GM21447 (cell line): ENCODE data around the gene STRA8.
A peak's percentile ranks its signal among the peaks of the same experiment; 100 is the strongest.

ENCODE experiments used
- ATAC-seq: cut with Tn5 transposase; IDR thresholded peaks from one replicate; pipeline ENCODE4 v1.9.1; 2021; ENCODE audit not compliant: unreplicated experiment

Gene STRA8

DNA sequence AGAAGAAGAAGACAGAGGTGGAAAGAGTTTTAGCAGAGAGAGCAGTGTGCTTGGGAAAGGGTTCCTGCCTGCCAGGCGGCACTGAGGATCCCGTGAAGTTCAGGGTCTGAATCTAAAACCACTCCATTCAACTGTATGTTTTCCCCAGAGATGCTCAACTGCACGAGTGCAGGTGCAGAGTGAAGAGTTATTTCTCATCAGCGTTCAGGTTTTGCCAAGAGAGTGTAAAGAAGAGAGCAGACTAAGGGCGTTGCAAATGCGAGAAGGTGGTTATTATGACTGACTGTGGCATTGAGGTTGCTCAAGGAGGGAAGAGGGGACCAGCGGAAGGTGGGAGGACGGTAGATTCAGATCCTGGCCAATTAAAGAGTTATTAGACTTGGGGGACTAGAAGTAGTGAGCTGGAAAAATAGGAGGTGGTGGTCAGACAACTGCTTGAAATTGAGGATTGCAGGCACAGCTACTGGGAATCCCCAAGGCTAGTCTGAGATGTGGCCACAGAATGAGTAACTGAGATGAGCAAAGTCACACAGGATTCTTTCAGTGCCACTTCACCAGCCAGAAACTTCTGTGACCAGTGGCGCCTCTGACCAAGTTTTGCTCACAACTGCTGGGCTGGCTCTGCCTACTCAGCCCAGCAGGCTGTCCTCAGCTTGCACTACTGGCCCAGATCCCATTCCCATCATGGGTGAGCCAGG, 29.1 kb downstream of the STRA8 start:
- no peak for ATAC-seq

DNA sequence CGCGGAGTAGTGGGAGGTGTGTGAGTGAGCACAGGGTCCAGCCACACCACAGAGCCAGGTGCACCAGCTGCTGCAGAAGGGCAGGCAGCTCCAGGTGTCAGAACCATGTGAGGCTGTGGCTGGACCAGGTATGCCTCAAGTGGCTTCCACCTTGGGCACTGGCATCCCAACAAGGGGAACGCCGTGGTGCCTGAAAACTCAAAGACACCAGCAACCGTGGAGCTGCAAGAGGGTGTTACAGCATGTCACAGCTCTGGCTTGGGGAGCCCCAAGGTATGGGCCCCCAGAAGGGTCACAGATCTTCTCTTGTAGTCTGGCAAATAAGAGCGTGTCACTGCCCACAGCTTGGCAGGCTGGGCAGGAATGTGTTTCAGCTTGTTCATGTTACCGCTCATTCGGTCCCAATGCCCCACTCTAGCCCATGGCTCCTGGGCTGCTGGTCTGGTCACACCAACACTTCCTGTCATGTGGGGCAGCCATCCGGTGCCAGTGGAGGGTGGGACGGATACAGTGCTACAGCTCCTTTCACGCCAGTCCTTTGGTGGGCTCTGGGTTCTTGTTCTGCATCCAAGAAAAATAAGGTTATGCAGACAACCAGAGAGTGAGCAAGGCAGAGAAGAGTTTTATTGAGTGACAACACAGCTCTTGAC, 29.8 kb downstream of the STRA8 start:
- no peak for ATAC-seq

DNA sequence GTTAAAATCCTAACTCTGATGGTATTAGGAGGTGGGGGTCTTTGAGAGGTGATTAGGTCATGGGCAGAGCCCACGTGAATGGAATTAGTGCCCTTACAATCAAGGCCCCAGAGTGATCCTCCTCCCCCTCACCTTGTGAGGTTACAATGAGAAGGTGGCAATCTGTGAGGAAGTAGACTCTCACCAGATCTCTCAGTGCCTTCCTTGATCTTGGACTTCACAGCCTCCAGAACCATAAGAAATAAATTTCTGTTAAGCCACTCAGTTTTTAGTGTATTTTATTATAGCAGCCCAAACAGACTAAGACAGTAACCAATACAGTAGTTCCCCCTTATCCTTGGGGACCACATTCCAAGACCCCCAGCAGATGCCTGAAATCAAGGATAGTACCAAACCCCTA, 32.0 kb downstream of the STRA8 start:
- no peak for ATAC-seq

DNA sequence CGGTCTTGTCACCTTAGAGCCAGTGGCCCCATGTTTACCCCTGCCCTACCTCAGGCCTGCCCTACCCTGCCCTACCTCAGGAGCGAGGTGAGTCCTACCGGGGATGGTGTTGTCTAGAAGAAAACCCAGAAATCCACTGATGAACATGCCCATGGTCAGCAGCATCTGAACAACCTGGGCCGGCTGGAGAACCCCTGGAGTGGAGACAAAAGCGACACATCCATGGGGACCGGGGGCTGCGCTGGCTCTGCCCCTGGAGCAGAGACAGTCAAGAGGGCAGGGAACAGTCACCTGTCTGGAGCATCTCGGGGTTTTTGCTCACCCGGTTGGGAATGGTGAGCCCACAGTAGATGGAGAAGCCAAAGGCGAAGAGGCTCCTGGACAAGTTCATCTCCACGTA, 36.3 kb downstream of the STRA8 start:
- no peak for ATAC-seq

DNA sequence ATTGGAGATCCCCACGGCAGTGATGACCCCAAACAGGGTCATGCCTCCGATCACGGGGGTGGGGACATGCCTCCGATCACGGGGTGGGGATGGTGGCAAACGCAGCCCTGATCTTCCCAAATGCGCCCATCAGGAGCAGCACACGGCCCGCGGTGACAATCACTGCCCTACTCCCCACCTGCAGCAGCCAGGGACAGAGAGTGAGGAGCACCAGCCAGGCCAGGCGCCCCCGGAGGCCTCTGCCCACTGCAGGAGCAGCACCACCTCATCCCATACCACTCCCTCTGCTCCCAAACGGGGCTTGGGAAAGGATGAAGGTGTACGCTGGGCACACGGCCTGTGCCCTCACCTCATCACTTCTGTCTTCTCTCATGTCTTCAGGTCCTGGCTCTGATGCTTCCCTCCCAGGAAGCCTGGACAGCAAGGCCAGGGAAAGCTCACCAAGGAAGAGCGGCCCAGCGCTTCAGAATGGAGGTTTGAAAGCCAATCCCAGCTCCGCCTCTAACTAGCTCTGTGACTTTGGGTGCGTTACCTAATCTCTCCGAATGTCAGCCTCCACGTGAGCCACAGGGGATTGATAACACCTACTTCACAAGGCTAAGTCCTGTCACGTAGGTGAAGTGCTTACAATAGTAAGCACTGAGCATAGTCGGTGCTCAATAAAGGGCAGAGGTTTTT, 37.1 kb downstream of the STRA8 start:
- no peak for ATAC-seq

DNA sequence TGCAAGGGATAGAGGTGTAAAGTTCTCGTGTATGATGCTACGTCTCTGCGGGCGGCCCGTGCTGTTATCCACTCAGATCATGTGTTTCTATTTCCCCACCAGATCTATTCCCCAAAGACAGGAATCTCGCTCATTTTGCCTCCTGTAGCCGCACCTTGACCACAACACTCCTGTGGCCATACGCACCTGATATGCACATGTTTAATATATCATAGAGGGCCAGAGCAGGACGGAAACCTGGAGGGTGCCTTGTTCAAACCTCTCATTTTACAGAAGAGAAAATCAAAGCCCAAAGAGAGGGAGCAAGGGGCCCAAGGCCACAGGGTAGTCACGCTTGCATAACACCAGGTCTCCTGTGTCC, 37.6 kb downstream of the STRA8 start:
- no peak for ATAC-seq

DNA sequence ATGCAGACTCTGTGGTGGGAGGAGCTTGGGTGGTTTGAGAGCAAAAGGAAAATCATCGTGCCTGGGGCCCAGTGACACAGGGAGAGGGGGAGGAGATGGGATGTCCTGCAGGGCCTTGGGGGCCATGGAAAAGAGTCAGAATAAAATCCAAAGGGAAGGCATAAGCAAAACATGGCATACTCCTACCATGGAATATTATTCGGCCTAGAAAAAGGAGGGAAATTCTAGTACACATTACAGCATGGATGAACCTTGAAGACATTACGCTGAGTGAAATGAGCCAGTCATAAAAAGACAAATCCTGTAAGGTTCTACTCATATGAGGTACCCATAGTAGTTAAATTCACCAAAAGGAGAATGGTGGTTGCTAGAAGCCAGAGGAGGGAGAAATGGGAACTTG, 38.7 kb downstream of the STRA8 start:
- no peak for ATAC-seq

DNA sequence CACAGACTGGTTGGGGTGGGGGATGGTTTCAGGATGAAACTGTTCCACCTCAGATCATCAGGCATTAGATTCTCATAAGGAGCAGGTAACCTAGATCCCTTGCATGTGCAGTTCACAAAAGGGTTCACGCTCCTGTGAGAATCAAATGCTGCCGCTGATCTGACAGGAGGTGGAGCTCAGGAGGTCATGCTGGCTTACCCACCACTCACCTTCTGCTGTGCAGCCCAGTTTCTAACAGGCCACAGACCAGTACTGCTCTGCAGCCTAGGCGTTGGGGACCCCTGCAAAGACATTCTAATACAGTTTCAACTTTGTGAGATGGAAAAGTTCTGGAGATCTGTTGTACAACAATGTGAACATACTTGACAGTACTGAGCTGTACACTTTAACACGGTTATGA, 39.9 kb downstream of the STRA8 start:
- no peak for ATAC-seq

DNA sequence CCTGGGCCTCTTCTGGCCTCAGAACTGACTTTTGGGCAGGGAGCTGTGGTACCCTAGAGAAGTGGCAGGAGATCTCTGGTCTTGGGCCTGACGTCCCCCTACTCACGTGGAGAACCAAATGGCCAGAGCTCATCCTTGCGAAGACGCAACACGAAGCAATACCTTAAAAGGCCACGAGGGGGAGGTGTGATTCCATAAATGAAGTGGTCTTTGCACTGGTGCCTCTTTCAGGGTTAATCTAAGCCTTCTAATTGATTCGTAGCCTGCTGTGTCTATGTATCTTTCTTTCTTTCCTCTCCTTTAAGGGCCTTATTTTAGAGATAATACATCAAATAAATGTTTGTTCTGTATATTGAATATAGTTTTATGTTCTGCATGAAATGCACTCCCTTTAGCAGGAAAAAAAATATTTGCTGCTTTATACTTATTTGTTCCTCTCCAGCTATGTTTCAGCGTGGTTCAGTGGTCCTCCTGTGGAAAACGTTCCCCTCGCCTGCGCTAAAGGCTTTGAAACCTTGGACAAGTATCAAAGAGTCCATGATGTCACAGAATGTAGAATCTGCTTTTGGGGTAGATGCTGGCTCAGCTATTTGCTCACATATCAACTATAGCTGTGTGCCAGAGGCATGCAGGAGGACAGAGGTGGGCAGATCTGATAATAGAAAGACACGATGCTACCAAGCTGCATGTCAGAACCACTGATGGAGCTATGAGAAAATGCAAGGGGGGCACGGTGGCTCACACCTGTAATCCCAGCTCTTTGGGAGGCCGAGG, 41.0 kb downstream of the STRA8 start:
- ATAC-seq, result peak; percentile 79

DNA sequence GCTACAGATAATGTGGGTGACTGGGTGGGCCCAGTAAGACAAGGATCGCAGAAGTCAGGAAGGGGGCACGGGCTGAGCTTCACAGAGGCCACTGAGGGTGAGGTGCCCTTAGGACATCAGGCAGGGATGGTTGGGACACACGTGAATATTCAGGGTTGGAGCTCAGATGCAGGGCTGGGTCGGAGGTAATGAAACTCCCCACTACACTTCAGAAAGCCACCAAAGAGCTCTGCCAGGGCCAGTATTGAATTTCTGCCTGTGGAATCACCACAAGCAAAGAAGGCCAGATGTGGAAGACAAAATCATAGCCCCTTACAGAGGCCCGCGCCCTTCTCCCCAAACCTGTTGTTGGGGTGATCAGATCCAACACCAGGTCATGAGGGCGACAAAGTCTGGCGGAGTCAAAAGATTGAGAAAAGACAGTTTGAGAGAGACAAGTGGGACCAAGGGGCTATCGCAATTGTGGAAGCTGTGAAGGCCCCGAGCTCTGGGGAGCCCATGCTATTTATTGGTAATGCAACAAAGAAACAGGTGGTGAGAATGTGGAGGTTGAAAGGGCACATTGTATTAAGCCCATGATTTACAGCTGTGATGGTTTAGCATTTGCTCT, 42.4 kb downstream of the STRA8 start:
- no peak for ATAC-seq

DNA sequence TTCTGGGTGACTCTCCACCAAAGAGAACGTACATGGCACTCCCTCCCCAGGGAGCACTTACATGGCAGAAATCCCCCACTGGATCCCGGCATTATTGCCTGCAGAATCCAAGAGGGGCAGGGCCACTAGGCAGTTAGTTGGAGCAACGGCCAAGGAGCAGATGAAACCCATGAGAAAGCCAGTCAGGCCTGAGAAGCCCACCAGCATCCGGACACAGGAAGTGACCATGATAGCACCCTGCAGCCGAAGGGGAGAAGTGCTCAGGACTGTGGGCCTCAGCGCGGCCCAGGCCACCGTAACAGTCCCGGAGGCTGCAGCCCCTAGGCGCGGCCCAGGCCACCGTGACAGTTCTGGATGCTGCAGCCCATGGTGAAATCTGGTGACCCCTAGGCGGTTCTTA, 43.5 kb downstream of the STRA8 start:
- no peak for ATAC-seq

DNA sequence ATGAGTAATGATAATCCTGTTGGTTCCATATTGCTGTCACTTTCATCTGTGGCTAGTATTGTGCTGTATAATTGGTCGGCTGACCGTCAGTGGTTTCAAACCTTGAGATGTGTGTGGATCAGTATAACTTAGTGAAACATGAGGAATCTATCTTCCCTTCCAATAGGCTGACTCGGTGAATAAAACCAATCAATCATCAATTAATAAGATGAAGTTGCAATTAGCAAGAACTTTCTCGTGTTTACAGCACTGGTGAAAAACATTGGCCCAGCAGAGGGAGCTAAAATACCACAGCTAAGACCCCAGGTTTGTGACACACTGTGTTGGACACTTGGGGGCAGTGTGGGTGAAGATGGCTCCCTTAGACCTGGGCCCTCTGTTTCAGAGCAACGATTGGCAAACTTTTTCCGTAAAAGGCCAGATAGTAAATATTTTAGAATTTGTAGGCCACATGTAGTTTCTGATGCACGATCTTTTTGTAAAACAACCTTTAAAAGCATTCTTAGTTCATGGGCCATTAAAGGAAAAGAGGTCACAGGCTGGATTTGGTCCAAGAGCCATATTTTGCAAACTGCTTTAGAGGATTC, 47.8 kb downstream of the STRA8 start:
- ATAC-seq, result peak; percentile 98

DNA sequence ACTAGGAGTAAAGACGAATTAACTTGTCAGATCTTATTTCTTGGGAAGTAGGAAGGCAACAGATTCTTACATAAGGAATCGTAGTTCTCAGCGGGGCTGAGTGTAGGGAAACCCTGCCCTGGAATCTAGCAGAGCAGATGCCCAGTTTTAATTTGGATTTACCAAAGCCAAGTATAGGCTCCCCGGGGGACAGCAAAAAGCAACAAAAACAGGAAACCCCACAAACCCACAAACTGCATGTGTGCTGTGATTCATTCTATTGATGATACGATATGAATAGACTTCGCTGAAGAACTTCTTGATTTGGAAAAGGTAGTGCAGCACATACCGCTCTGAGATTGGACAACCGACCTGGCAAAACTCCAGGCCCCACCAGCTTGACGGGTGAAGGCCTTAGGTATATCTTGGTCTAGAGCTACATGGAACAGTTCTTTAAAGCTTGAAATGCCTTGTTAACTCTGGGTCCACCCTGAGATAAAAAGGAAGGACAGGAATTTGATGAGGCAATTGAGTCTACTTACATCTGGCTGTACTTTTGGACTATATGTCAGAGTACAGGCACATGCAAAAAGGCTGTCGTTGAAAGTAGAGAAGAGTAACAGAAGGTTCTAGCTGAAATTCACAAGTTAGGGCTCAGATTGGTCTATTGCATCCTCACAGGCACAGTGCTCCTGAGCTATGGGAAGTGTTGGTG, 49.1 kb downstream of the STRA8 start:
- no peak for ATAC-seq

DNA sequence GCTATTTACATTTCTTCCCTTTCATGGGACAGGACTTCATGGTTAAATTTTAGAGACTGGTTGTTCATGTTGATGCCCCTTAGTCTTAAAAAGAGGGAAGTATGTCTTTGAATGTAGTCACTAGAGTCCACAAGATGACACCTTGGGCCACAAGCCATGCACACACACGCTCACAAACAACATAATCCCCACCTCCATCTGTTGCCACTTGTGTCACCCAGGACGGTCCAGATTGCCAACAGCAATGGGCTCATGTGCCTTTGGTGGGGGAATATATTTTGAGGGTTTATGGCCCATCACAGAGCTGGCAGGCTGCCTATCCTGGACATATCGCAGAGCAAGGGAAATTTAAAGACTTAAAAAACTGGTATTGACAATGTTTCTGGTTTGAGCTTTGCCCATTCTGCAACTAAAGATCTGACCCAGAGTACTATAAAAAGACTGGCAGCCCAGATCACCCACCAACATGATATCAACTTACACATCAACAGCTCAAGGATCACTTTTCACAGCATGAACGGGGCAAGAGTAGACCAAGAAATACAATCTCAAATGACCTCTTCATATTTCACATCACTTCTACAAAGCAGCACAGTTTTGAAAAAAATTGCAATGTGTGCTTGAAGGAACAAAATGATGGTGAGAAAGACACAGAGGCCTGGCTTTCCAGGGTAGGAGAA, 50.5 kb downstream of the STRA8 start:
- ATAC-seq, result no peak

DNA sequence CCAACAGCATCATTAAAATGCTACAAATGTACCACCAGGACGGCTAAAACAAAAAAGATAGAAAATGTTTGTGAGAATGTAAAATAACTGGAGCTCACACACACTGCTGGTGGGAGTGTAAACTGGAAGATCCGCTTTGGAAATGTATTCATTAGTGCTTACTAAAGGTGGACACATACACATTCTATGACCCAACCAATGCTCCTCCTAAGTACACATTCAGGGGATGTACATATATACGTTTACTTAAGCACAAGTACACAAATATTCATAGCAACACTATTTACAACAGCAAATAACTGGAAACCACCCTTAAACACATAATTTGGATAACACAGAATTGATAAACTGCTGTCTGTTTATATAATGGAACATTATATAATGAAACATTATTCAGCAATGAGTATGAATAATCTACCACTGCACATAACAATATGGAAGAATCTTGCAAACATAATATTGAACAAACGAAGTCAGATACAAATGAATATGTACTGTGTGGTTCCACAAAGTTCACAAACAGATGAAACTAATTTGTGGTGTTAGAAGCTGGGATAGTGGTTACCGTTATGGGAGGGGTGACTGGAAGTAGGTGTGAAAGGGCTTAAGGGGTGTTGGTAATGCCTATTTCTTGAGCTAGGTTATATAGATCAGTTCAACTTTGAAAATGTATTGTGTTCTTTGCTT, 52.1 kb downstream of the STRA8 start:
- ATAC-seq, result no peak

DNA sequence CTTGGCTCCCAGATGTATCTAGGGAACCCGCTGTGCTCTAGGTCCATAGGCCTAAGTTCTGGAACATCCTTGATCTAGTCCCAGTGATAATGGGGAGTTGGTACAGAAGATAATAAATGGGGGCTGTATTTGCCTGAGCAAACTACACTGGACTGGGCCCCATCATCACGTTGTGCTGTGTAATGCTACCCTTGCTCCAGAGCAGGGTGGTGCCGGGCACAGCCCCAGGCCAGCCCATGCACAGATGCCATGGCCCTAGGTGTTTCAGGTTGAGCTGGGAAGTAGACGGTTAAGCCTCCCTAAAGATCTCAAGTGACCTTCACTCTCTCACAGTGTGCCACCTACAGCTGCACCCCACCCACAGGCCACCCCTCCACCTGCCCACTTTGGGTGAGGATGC, 53.2 kb downstream of the STRA8 start:
- ATAC-seq, result no peak

DNA sequence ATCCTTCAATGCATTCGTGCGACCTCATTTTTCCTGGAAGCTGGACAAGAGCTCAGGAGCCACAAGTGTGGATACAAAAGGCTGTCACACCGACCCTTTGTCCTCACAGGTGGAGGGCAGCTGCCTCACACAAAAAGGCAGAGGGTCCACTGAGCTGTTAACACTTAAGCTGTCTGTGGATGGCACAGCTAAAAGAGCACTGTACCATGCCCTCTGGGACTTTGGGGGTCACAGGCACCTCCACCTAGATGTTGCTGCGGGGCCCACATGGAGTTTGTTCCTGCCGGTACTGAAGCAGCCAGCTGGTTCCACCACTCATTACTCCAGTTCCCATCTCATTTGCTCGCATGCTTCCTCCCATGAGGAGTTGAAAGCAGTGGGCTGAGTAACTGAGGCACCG, 57.0 kb downstream of the STRA8 start:
- ATAC-seq, result no peak

DNA sequence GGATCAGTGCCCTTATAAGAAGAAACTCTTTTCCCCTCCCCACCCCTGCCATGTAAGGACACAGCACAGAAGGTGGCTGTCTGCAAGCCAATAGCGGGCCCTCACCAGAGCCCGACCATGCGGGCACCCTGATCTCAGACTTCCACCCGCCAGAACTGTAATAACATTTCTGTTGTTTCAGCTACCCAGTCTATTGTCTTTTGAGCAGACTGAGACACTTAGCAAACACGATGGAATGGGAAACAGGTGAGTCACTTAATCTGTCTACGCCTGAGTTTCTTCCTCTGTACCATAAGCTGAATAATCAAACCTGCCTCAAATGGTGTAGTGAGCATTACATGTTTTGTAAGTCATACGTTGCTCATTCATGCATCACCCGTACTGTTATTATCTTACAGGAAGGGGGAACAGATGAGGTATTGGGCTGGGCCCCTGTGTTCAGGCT, 58.2 kb downstream of the STRA8 start:
- ATAC-seq, result no peak

DNA sequence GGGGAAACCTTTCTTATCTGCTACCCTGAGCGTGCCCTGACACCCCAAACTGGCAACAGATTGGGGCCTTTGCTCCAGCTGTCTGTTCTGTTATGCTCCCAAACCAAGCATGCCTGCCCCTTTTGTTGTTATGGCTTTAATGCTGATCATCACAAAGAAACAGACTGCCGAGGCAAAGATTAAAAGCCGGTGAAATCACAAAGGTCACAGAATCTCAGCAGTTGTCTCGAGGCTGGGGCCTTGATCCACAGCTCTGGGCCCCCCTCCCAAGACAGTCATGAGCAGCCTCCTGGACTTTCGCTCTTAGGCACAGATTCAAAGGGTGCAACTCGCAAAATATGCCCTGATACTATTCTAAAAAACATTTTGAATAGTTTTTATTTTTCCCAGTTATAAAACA, 65.6 kb downstream of the STRA8 start:
- no peak for ATAC-seq
